ENCODE measurements around the gene SSC5D.
A peak's percentile ranks its signal among the peaks of the same experiment; 100 is the strongest.

Gene SSC5D

DNA sequence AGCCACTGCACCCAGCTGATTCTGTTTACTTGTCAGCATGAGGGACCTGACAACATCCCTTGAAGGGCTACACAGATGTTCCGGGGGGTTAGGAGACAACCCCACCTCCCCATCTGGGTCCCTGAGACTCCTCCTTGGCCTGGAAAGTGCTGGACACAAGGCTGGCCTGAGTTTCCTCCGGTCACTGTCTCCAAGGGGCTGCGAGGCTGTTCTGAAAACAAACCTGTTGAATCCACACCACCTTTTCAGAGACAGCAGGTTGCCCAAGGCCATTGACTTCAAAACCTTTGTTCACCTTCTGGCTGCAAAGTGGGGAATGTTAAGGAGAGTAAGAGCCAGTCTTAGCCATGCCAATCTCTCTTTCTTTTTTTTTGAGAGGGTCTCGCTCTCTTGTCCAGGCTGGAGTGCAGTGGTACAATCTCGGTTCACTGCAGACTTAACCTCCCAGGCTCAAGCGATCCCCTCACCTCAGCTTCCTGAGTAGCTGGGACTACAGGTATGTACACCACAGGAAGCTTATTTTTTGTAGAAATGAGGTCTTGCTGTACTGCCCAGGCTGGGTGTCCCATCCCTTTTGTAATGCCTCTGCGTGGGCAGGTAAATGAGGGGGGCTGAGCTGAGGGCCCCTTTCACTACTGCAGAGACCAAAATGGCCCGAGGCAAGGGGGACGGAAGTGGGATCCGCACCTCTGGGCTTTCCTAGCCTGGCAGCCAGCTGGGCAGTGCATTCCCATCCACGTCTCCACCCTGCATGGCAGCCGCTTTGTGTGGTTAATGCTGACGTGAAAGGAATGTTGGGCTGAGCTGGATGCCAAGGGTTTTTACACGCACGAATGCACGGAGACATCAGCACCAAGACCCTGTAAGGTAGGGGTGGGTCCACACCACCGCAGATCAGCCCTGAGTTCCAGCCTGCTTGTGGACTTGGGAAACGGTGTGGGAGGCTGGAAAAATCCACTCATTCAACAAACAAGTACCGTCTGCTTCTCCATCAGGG is 13.7 kb upstream of the SSC5D start:
- no peak for DNase-seq

DNA sequence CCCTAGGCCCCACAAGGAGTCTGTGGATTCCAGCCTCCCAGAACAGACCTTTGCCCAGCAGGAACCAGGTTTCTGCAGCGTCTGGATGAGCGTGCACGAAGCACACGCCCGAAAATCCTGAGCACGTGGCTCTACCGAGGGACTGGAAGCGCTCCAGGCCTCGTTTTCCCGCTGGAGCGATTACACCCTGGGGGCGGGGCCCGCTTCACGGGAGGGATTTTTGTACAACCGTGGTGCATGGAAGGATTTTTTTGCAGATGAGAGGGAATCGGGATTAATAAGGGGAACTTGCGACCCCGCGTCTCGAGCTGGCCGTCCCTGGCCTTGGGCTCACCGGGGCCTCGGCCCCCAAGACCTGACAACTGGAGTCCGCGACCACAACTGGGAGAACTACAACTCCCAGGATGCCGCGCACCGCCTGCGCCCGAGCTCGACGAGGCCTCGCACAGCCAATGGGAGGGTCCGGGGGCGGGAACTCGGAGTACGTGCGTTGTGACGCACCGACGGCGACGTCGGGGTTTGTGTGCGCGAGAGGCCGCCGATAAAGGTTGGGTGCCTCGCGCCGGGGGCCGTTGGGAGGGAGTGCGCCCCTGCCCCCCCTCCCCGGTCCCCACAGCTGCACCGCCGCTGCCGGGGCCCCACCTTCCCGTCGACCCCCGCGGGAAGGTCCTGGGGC is 12.0 kb upstream of the SSC5D start, which contains the start of gene ZNF628:
TSS of gene ZNF628 (plus strand) at position 518 of the 676 bp plus-strand sequence. CDS start 3,294 bp downstream, outside the sequence.
- DNase-seq = peak; percentile 91

DNA sequence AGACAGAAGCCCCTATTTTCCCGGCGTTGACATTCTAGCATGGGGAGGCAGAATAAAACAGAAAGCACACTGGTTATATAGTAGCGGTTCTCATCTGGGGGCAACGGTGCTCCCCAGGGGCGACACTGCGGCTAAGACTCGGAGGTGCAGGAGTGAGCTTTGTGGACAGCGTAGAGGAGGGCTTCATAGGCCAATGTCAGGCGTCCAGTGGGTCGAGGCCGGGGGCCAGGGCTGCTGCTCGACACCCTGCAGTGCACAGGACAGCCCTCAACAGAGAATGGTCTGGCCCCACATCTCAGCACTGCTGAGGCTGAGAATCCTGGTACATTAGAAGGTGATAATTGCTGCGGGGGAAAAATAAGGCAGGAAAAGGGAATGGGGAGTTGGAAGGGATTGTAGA is 10.3 kb upstream of the SSC5D start:
- DNase-seq = no peak

DNA sequence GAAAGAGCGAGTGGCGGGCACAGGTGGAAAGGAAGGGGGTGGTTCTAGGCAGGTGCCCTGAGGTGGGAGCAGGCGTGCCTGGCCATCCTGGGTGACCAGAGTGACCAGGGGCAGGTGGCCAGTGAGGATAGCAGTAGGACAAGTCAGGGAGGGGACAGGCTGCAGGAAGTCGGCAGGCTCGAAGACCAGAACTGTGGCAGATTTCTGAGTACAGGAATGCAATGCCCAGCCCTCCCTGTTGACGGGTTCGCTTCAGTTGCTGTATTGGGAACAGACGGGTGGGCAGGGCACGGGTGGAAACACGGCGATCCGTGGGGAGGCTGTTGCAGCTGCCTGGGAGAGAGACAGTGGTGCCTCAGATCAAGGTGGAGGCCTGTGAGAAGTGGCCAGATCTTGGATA is 9.9 kb upstream of the SSC5D start:
- no peak for DNase-seq

DNA sequence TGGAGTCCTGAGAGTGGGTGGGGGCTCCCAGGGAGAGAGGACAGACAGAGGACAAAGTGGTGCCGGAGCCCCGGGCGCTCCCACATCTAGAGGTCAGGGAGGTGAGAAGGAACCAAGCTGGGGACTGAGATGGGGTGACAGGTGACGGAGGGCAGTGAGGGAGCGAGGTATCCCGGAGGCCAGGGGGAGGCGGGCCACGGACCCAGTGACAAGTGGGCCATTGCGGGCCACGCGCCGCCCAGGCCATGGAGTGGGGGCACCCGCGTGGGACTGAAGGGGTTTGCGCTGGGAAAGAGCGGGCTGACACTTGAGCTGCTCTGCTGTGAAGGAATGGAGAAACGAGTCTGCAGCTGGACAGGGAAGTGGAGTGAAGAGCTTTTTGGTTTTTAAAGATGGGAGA is 9.2 kb upstream of the SSC5D start:
- no peak for DNase-seq

DNA sequence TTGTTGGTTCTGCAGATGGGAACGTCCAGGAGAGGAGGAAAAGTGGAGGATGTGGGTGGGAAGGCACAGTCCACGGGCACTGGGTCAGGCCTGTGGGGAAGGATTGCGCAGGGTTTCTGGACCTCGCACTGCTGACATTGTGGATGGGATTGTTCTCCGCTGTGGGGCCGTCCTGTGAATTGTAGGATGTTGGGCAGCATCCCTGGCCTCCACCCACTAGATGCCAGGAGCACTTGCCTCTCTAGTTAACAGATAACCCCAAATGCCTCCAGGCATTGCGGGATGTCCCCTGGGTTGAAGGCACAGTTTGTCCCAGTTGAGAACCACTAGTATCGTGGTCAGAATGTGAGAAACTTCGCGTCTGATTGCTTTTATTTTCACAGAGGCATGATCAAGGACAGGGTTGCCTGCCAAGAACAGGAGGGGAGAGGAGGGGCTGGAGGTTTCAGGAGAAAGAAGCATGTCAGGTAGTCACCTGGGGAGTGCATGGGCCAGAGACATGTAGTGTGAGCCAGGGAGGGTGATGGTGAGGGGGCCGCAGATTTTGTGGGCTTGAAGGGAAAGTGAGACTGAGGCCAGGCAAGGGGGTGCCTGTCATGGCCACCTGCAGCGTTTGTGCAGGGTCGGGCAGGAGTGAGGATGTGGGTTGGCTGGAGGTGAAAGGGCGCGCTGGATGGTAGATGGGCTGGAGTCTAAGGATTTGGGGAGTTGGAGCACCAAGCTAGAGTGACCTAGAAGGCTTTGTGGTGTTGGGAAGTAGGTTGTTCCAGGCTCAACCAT is 8.6 kb upstream of the SSC5D start:
- DNase-seq = no peak

DNA sequence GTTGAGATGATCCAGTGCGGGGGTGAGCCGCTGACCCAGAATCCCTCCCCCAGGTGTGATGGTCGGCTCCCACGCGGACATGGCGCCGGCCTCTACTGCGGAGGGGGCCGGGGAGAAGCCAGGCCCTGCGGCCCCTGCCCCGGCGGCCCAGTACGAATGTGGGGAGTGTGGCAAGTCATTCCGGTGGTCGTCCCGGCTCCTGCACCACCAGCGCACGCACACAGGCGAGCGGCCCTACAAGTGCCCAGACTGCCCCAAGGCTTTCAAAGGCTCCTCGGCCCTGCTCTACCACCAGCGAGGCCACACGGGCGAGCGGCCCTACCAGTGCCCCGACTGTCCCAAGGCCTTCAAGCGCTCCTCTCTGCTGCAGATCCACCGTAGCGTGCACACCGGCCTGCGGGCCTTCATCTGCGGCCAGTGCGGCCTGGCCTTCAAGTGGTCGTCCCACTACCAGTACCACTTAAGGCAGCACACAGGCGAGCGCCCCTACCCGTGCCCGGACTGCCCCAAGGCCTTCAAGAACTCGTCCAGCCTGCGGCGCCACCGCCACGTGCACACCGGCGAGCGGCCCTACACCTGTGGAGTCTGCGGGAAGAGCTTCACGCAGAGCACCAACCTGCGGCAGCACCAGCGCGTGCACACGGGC is 7.0 kb upstream of the SSC5D start:
- DNase-seq = no peak

DNA sequence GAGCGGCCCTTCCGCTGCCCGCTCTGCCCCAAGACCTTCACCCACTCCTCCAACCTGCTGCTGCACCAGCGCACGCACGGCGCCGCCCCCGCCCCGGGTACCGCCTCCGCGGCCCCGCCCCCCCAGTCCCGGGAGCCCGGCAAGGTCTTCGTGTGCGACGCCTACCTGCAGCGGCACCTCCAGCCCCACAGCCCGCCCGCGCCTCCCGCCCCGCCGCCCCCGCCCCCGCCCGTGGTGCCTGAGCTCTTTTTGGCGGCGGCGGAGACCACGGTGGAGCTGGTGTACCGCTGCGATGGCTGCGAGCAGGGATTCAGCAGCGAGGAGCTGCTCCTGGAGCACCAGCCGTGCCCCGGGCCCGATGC is 6.5 kb upstream of the SSC5D start:
- no peak for DNase-seq

DNA sequence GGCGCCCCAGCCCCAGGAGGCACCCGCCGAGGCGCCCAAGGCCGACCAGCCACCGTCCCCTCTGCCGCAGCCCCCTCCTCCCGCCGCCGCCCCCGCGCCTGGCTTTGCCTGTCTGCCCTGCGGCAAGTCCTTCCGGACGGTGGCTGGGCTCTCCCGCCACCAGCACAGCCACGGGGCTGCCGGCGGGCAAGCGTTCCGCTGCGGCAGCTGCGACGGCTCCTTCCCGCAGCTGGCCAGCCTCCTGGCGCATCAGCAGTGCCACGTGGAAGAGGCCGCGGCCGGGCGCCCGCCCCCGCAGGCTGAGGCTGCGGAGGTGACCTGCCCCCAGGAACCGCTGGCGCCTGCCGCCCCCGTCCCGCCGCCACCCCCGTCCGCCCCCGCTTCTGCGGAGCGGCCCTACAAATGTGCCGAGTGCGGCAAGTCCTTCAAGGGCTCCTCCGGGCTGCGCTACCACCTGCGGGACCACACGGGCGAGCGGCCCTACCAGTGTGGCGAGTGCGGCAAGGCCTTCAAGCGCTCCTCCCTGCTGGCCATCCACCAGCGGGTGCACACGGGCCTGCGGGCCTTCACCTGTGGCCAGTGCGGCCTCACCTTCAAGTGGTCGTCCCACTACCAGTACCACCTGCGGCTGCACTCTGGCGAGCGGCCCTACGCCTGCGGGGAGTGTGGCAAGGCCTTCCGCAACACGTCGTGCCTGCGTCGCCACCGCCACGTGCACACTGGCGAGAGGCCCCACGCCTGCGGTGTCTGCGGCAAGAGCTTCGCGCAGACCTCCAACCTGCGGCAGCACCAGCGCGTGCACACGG is 5.9 kb upstream of the SSC5D start:
- DNase-seq = no peak

DNA sequence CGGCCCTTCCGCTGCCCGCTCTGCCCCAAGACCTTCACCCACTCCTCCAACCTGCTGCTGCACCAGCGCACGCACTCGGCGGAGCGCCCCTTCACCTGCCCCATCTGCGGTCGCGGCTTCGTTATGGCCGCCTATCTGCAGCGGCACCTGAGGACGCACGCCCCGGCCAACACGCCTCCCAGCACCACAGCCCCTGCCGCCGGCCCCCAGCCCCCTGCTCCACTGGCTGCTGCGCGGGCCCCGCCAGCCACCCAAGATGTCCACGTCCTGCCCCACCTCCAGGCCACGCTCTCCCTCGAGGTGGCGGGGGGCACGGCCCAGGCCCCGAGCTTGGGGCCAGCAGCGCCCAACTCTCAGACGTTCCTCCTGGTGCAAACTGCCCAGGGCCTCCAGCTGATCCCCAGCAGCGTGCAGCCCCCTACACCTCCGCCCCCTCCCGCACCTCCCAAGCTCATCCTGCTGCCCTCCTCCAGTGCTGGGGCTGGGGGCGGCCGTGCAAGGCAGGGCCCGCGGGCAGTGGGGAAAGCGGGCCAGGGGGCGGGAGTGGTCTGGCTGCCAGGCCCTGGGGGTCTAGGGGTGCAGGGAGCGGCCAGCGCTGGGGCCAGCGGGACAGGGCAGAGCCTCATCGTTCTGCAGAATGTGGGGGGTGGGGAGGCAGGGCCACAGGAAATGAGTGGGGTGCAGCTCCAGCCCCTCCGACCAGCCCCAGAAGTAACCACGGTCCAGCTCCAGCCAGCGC is 5.1 kb upstream of the SSC5D start:
- no peak for DNase-seq

DNA sequence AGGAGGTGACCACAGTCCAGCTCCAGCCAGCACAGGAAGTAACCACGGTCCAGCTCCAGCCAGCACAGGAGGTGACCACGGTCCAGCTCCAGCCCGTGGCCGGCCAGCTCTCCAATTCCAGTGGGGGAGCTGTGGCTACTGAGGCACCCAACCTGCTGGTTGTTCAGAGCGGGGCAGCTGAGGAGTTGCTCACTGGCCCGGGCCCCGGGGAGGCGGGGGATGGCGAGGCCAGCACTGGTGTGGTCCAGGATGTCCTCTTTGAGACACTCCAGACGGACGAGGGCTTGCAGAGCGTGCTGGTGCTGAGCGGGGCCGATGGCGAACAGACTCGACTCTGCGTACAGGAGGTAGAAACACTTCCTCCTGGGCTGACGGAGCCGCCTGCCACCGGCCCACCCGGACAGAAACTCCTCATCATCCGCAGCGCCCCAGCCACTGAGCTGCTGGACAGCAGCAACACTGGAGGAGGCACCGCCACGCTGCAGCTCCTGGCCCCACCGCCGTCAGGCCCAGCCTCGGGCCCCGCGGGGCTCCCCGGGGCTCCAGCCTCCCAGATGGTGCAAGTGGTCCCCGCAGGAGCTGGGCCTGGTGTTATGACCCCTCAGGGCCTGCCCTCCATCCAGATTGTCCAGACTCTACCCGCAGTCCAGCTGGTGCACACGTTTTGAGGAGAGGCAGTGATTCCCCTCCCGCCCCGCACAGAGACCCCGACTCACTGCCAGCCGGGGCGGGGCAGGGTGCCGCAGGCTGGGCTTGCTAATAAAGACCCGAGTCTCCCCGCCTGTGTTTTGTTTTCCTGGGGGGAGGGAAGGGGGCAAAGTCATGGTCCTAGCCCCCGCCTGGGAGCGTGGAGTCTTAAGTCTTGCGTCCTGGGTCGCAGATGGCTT is 4.3 kb upstream of the SSC5D start:
- DNase-seq = no peak

DNA sequence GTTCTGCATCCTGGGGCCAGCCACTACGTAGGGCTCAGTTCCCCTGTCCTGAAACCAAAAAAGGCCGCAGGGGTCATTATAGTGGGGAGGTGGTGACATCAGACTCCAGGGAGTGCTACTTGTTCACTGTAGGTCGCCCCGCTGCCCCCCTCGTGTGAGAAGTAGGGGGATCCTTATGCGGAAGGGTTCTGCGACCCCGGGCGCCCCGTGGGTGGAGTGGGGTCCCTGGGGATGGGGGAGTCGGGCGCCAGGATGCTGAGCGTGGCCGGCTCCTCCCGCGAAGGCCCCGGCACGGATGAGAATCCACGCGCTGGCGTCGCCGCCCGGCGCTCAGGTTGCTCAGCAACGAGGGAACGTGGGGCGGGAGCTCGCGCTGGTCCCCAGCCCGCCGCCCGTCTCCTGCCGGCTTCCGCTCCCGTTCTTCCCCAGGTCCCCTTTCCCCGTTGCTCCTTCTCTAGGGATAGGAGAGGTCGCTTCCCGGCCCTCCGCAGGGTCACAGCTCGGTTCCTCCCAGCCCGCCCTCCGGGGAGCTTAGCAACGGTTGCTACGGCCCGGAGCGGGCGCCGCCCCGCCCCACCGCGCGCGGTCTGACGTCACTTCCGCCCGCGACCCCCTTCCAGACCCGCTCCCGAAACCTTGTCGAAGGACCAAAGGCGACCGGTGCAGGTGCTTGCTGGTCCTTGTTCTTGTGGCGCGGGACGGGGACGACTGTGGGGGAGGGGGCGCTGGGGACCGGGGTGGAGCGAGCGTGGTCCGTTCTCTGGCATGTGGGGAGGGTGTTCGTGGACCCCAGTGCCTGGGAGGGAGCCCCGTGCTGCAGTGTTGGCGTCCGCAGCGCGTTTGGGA is 3.4 kb upstream of the SSC5D start, which contains the start of gene NAT14:
TSS of gene NAT14 (plus strand) at position 596 of the 846 bp plus-strand sequence. CDS start 521 bp downstream, outside the sequence.
- DNase-seq = no peak

DNA sequence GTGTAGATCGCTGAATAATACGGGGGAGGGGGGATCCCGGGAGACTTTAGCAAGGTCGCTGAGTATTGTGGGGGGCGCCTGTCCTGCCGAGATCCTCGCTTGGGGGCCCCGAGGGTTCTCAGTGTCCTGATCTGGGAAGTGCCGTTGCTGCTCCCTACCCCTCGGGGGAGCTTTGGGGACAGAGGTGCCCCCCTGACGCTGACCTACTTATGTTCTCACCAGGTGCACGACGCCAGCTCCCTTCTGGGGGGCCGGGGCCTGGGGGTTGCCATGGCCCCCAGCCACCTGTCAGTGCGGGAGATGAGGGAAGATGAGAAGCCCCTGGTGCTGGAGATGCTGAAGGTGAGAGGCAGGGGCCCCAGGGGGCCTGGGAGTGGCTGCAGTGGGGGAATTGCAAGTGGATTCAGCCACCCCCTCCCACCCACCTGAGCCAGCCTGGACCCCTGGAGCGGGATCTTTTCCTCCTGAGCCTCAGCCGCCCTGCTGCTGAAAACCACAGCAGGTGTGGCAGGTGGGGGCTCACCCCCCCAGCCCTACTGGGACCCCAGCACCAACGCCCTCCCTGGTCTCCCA is 2.7 kb upstream of the SSC5D start:
- DNase-seq = no peak

DNA sequence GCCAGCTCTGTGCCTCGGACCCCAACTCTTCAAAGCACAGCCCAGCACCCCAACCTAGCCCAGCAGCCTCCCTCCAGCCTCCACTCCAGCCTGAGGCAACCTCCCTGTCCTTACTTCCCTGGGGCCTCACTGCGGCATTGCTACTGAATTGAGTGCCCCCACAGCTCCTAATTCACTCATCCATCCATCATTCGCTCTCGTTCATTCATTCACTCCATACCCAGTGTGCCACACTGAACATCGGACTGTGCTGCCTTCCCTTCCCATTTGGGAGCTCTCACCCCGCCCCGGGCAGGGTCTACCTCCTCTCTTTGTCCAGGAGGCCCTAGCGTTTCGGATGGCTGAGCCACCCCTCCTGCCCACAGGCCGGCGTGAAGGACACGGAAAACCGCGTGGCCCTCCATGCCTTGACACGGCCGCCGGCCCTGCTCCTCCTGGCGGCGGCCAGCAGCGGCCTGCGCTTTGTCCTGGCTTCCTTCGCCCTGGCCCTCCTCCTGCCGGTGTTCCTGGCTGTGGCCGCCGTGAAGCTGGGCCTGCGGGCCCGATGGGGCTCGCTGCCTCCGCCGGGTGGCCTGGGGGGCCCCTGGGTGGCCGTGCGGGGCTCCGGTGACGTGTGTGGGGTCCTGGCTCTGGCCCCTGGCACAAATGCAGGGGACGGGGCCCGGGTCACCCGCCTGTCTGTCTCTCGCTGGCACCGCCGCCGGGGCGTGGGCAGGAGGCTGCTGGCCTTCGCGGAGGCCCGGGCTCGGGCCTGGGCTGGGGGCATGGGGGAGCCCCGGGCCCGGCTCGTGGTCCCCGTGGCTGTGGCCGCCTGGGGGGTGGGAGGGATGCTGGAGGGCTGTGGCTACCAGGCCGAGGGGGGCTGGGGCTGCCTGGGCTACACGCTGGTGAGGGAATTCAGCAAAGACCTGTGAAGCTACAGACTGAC is 1.9 kb upstream of the SSC5D start:
- DNase-seq = no peak

DNA sequence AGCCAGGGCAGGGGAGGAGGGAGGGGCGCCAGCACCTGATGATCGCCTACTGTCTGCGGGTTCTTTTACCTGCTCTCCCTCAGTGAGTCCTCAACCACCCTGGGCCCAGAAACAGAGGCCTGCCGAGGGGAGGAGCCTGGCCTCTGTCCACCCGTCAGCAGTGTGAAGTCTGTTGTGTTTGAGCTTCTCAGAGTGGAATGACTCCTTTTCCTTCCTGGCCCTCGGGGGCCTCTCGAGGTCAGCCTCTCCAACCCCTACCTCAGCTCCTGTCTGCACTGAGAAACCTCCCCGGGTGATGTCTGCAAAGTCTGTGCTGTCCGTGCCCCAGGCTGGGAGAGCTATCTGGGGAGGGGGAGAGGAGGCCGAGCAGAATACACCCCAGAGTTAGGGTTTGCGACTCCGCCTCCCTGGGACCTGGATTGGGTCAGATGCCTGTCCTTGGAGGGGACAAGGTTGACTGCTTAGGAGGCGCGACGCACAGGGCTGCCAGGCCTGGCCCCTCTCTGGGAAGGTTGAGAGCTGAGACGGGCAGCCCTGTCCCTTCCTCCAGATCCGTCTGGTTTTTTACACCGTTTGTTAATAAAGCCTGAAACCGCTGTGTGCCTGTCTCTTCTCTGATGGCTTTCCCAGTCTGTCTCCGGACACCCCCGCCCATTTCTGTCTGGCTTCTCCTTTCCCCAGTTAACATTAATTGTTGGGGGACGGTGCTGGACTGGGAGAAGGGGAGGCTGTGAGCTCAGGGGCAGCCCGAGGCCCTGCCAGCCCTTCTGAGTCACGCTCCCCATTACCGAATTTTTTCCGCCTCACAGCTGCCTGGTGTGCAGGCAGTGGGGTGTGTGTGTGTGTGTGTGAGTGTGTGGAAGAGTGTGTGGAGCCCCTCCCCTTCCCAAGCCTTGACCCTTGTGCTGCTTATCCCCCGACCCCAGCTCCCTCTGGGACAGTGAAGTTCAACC is 989 bp upstream of the SSC5D start:
- no peak for DNase-seq

Data from NCI-H187 treated with DMSO at 0.1 percent for 48 hours (cell line).